NCI-H345 treated with DMSO at 0.1 percent for 48 hours (cell line): ENCODE measurements around the gene HOXA5.

Experiments
- DNase-seq: peaks from one replicate; lab custom pipeline; 2025; ENCODE audit not compliant: unreplicated experiment; lab: John Stamatoyannopoulos, UW

HOXA5 gene

GRCh38 chr7:27160546-27161213 lies 17.2 kb upstream of the HOXA5 start:
- DNase-seq: peak; percentile 50

GRCh38 chr7:27160145-27160545 lies 16.7 kb upstream of the HOXA5 start:
- no peak for DNase-seq

- no peak for DNase-seq
Observed at GRCh38 chr7:27159266-27160144, 16.0 kb upstream of the HOXA5 start.

GRCh38 chr7:27158436-27159265 lies 15.2 kb upstream of the HOXA5 start:
- no peak for DNase-seq

DNA sequence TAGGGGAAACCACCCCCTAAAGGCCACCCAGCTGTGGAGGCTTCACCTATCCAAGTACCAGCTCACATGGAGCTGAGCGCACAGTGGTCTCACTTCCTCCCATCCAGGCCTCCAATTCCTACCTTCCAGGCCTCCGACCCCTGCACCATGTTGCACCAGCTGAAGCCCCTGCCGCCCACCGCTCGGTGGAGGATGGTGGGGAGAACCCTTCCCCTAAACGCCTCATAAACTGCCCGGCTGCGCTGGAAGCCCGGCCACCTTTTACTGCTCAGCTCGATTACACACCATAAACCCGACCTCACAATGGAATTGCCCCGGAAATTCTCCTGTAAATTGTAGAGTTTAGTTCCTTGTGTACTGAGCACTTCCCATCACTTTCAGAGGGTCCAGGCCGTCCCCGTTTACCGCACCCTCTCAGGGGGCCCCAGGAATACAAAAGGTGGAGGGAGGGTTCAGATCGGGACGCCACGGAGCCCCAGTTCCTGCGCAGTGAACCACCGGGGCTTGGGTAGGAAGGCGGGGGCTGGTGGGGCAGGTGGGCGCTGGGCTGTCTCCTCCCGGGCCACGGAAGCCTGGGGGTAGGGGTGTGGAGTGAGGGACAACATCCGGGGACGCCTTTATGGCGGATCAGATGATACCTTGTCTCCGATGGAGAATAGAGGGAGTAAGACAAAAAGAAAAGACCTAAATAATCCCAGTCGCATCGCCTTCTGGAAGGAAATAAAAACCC lies 14.4 kb upstream of the HOXA5 start:
- DNase-seq: no peak

- no peak for DNase-seq
Observed at GRCh38 chr7:27156916-27157701, 13.6 kb upstream of the HOXA5 start.

- DNase-seq: no peak
Observed at GRCh38 chr7:27156508-27156898, 13.0 kb upstream of the HOXA5 start, which contains the start of gene HOXA7. Gene HOXA7, minus strand, starts transcription at chr7:27156675. Its CDS starts 130 bp downstream, at chr7:27156545.

- no peak for DNase-seq
Observed at GRCh38 chr7:27155816-27156507, 12.5 kb upstream of the HOXA5 start.

- DNase-seq: no peak
Observed at GRCh38 chr7:27154901-27155815, 11.7 kb upstream of the HOXA5 start.

- DNase-seq: no peak
Observed at GRCh38 chr7:27154369-27154768, 10.9 kb upstream of the HOXA5 start.

GRCh38 chr7:27153526-27153925 lies 10.0 kb upstream of the HOXA5 start:
- no peak for DNase-seq

- no peak for DNase-seq
Observed at GRCh38 chr7:27152816-27153442, 9.4 kb upstream of the HOXA5 start.

GRCh38 chr7:27151931-27152815 lies 8.7 kb upstream of the HOXA5 start, which contains the start of gene HOXA3:
Gene HOXA3, minus strand, starts transcription at chr7:27152583. Its CDS starts 41,943 bp downstream, at chr7:27110640.
- no peak for DNase-seq

DNA sequence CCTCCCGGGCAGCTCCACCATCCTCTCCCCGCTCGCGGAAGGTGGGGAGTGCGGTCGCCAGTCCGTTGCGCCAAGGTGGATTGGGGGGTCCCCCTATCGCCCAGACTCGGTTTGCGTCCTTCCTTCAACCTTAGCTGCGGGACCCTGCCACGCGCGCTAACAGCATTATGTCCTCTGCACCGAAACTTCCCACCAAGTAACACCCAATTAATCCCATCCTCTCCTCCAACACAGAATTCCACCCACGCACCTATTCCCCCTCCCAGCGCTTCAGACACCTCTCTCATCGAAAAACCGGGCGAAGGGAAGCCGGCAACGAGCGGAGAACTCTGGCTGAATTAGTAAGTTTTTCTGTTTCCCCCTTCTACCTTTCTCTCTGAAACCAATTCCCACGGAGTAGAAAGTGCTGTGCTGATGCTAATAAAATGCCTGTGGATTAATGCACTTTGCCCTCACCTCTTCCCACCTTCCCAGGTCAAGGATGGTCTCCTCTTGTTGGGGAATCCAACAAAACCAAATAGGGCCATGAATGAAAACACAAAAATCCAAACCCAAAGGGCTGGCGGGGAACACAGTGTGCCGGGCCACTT lies 8.0 kb upstream of the HOXA5 start:
- DNase-seq: peak; percentile 61

GRCh38 chr7:27150568-27151340 lies 7.3 kb upstream of the HOXA5 start:
- DNase-seq: peak; percentile 84
